Mucosa of gallbladder (tissue), 1 donor: ENCODE data around the gene VCP. TPM values are rescaled to one million over a fixed set of nuclear protein-coding genes. Genes with fewer than 3 reads are reported as not detected.

Experiments
- DNase-seq: peaks from one replicate; pipeline ENCODE4 v3.0.0-alpha.2; 2020; ENCODE audit warnings: low spot score
- total RNA-seq: library from RNA; stranded (reverse); gene quantifications from one replicate; pipeline ENCODE4 v1.2.1, GENCODE V29; 2021
- donor health status: DM: no; HTN: no; CAD: no.

VCP gene
- 243 TPM for total RNA-seq

DNA sequence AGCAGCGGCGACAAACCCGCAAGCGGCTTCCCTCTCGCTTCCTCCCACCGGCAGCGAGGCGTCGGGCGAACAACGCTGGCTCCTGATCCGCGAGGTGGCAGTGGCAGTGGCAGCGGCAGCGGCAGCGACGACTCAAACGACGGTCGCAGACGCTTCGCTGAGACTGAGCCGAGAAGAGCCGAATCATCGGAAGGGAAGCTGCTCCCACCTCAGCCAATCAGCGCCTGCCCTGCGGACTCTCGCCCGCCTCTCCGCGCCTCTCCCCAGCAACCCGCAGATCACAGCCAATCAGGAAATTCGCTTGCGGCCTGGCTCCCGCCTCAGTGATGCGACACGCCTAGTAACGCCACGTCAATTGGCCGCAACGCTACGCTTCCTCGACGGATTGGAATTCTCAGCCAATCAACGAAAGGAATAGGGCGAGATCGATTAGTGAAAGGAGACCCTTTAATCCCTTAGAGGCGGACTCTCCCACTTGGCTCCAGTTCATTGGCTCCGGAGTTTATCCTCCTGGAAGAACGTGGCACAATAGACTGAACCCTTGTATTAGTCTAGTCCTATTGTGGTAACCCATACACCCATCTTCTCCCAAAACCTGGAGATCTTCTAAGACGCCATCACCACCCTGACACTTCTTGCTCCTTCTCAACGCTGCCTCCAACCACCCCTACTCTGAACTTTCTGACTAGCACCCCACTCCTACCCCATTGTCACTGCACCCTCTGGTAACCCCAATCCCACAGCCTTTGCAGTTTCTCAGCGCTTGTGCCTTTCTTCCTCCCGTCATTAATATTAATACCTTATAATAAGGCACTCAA, at the start of gene VCP:
Gene VCP, minus strand, starts transcription at position 165 of the 818 bp plus-strand sequence. CDS start 272 bp downstream, outside the sequence.
- peak; percentile 98 for DNase-seq

DNA sequence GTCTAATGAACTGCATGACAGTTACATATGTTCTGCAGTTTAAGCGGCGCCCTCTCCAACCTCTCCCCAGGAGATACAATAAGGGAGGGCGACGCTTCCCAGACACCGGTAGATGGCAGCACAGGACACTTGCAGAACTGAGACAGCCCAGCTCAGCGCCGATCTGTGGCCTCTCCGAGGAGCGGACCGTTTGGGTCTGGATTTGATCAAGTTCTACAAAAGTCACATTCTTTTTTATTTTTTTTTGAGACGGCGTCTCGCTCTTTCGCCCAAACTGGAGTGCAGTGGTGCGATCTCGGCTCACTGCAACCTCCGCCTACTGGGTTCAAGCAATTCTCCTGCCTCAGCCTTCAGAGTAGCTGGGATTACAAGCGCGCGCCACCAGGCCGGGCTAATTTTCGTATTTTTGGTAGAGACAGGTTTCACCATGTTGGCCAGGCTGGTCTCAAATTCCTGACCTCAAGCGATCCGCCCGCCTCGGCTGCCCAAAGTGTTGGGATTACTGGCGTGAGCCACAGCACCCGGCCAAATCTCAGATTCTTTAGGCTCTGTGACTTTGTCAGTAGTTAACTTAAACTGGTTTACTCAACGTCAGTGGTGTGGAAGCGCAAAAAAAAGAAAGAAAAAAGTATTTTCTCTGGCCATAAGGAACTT, 44.6 kb upstream of the VCP start:
- DNase-seq: peak; percentile 94

DNA sequence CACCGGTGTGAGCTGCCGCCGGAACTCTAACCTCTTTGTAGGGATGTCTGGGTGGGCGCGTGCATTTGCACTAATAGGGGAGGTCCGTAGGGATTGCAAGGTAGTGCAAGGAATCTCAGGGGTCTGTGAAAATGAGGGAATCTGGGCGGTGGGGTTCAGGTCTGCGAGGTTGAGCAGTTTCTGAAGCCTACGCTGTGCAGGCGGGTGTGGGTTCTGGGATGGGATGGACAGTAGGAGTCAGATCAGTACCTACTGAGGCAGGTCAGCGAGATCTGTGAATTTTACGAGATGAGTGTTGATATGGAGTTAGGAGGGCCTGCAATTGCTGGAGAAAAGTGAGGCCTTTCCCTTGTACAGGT, 44.1 kb upstream of the VCP start:
- no peak for DNase-seq

DNA sequence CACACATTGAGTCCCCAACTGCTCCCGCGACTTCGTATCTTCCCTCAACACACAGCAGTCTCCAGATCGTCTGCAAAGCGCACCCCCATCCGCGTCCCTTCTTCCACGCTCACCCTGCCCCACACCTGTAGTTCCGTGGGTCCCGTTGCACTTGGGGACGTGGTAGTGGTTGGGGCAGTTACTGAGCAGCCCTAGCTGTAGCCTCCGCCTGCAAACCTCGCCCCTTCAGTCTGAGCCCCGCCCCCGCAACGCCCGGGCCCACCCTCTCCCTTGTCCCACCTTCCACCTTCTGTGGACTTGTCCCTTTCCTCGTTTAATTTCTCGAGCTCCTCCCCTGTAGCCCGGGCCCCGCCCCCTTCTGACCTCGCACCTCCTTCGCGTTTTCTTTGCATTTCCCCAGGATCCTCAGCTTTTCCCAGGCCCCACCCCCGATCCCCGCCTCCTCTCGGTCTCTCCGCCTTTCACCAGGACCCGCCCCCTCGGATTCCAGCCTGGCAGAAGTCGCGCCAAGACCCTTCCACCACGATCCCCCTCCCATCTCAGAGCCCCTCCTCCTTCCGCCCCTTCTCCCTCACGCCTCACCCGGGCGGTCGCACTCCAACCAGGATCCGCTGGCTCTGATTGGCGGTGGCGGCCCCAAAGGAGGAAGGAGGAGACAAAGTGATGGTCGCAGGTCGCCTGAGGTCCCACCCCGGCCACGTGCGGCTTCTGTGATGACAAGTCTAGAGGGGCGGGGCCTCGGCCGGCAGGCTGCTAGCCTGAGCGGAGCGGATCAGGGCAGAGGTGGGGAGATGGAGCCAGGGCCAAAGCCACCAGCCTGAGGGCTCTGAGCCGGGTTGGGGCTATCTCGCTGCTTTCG, 43.5 kb upstream of the VCP start, which contains the start of gene ATOSB:
Gene ATOSB, minus strand, starts transcription at position 183 of the 859 bp plus-strand sequence. CDS start 7,588 bp downstream, outside the sequence.
- peak; percentile 95 for DNase-seq

DNA sequence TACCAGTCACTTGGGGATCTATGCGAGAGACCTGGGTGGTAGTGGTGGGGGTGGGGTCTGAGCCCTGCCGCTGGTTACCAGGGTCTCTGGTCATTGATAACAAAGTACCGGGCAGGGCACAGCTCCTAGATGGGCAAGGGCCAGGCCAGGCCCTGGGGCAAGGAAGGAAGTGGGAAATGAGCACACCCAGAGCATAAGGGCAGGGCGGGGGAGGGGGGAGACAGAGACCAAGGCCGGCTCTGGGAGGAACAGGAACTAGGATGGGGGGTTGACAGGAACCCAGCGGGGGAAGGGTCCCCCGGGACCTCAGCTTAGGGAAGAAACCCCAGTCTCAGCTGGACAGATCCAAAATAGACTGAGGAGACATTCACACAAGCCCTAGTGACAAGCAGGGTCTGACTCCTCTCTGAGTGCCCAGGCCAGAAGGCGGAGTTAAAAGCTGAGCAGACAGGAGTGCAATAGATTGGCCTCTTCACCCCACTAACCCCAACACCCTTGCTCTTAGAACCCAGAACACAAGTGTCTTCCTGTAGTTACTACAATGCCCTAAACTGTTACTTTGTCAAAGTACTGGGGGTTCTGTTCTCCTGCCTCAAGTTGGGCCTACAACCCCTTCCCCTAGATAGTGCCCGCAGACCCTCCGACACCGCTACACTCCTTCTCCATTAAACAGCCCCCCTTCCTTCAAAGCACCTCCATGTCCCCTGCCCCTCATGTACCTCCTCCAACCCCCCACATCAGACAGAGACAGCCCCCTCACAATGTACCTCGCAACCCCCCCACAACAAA, 42.6 kb upstream of the VCP start:
- DNase-seq: peak; percentile 42

DNA sequence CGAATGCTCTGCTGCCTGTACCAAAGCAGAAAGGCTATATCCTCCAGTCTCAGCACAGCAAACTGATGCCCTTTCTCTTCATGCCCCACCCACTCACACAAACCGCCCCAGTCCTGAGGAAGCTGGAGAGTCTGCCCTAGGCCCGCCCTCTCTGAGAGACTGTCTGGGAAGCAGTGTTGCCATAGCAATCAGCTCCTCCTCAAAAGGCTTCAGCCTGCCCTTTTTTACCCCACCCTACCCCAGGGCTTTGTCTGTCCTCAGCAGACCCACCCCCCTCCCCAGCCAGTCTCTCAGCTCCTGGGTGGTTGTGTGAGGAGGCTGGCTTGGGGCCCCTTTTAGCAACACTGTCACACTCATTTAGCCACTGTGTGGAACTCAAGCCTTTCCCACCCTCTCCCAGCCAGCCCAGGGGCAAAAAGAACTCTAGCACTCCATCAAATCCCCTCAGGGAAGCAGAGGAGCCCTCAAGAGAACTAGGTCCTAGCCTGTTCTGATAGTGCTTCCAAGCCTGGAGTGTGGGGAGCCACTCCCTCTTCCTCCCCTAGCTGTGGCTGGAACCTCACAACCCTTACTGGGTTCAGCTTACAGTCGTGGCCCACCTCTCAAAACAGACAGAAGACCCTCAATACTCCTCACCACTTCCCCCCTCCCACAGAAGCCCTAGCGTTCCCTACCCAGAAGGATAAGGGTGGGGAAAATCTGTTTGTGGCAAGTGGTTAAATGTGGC, 41.9 kb upstream of the VCP start:
- DNase-seq: peak; percentile 83

DNA sequence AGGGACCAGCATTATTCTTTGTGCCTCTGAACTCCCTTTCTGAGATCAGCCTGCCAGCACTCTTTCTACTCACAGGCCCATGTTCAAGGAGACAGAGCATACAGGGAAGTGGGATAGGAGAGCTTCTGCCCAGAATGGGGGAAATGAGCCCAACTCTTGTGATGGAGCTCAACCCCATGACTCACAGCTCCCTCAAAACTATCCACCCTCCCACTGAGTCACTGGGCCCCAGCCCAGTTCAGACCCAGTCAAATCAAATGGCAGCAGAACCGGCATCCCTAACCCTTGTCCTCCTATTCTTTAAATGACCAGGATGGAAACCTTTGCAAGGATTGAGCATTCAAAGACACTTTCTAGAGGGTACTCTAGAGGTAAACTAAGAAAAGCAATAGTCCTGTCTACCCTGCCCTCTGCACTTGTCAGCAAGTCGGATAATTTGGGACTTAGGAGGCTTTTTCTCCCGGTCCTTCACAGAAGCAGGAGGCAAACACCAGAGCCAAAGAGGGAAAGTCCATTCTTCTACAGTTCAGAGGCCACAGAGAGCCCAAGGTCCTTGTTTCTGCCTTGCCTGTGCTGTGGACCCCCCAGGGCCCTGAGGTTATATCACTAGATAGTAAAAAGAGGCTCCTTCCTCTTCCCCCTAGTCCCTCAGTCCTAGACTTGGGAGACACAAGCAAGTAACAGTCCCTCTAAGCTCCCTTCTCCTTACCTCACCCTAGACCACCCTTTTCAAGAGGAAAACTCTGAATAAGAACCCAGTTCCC, 40.0 kb upstream of the VCP start:
- no peak for DNase-seq

DNA sequence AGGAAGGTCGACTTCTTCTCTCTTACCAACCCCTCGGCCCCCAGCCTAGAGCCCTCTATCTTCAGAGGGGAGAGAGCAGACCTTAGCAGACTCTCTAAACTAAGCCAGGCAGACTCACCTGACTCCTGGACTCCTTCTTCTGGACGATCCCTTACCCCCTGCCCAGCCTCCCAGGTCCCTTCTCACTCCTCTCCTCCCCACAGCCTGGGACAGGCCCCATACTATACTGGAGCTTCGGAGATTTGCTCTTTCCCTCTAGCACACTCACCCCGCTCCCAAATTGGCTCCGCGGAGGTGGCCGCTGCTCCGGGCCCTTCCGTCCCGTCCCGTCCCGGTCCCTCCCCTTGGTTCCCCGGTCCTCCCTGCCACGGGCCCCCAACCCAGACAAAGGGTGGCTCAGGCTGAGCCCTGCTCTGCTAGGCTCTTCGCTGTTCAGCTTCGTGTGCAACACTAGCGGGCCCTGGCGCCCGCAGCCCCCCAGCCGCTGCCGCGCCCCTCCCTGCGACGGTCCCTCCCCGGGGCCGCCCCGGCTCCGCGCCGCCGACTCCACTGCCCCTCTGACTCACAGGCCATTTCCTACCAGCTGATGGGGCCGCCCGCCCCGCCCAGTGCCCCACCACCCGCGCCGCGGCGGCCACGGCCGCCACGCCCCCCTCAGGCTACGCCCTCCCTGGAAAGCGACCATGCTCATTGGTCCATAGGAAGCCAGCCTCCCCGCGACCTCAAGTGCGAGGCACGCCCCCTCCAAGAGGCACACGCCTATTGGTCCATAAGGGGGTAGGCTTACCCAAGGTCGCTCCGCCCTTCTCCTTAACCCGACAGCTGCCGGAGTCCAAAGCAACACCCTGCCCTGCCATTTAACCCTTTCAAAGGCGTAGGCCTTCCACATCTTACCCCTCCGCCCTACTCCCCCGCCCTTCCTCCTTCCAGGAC, 38.8 kb upstream of the VCP start:
- DNase-seq: peak; percentile 97

DNA sequence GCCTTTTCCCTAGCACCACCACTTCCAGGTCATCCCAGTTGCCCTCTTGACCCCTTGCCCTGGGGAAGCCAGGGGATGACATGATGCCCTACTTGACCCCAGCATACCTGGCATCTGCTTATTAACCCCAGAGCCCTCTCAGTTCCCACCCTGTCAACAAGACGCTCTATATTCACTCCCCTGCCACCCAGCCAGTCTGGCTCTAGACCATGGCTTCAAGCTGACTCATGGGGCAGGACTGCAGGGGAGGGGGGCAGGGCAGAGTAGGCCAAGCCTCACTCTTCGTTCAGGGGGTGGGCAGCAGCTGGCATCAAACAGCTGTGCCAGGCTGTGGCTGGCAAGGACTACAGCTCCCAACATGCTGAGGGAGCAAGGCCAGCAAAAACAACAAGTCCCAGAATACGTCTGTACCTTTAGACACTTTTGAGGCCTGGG, 37.9 kb upstream of the VCP start:
- no peak for DNase-seq

DNA sequence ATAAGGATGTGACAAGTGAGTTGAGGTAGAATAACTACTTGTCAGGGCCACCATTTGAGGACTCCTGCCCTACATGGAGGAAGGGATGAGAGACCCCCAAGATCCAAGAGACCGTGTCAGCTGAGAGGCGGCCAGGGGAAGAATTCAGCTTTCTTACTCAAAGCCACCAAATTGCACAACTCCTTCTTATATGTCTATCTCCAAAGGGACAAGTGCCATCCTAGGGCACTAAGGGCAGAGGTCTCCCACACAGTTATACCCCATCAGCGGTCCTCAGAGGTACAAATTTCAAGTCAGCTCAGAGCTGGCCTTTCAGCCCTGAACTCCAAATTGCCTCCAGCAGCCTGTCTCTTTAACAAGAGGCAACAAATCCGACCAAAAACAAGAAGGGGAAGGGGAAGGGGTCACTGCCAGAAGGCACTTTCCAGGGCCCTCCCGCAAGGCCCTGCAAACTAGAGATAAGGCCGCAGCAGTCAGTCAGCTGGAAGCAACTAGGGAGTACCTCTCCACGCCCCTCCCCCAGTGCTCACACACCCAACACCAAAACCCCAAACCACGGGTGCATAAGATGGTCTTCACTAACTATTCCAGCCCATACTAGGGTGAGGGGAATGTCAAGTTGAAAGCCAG, 36.6 kb upstream of the VCP start:
- DNase-seq: no peak

DNA sequence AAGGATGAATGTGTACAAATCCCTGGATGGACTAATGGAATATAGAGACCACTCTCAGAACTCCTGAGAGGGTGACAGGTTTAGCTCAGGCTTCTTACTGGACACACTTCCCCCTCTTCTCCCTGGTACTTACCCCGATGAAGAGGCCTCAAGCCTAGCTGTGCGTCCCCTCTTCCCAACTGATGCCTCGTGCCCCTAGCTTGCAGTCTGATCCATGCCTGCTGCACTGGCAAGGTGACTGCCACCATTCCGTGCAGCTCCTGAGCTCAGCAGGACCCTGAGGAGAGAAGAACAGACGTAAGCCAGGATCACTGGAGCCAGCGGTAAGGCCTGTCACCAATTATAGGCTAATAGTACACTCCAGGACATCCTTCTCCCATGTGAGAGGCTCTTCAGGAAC, 36.0 kb upstream of the VCP start:
- DNase-seq: no peak

DNA sequence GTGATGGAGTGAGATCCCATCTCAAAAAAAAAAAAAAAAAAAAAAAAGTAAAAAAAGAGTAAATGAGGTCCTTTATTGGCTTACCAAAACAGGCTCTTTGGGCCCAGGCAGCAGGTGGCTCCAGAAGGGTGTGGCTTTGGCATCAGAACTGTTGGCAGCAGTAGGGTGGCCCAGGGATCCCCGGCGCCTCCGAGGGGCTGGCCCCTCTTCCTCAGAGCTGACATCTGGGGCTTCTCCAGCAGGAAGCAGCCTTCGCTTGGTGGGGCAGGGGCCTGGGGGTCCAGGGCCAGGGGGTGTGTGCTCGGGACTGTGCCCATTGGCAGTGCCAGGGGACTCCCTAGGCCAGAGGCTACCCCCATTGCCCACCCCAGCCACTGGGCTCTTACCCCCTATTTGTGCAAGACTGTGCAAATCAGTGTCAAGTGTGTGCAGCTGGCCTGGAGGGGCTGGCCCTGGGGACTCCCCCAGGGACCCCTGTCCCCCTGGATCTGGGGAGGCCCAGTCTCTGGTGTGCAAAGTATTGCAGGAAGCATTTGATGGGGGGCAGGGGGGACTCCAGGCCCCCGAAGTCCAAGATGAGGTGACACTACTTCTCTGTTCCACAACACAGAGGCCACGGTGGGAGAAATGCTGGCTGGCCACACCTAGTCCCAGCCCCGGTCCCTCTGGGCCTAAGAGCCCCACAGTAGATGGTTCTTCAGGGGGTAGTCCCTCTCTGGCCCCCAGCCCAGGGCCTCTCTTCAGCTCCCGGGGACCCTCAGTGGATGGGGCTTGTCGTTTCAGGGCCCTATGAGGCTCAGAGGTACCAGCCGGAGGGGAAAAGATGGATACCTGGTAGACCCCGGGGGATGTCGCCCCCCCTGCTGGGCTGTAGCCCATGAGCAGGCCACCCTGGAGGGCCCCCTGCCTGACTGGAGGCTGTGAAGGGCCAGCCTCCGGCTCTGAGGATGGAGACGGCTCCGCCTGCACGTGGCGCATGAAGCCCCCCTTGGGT, 35.2 kb upstream of the VCP start:
- no peak for DNase-seq

DNA sequence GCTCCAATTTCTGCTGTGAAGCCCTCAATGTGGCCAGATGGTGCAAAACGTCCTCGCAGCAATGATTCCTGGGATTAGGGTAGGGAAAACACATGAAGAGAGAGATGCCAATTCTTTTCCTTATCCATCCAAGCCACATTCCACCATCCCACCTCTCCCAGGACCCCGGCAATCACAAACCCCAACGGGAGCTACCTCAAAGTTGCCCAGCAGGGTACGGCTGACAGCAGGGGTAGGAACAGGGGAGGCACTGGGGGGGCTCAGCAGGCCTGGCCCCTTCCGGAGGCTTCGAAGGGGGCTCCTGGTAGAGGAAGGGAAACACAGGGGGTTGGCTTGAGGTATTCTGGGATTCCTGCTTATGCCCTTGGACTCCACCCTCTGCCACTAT, 33.9 kb upstream of the VCP start:
- no peak for DNase-seq

DNA sequence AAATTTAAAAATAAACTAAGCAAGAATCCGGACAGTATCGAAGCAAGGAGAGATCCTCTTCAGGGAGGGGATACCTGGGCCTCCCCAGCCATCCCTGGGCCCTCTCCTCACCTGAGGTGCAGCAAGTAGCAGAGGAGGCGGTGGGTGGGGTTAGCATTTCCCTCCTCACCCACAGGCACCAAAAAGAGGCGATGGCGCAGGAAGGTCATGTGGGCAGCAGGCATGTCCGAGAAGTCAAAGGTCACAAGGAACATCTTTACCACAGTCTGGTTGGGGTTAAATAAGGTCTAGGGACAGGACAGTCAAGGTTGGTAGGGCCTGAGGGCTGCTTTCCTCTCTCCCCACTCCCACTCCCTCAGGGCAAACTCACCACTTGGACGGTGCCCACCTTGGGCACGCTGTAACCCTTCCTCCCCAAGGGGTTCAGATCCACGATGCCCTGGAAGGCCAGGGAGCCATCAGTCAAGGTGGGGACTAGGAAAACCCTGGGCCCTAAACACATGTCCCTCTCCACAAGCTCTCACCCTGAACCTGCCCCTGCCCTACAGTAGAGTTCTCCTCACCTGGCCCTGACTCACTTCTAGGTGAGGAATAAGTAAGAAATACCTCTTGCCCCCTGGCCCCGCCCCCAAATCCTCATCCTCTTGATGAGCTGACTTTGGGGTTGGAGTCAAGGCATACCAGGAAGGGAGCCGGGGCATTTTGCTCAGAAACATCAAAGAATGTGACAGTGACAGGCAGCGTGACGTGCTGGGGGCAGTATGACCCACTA, 33.3 kb upstream of the VCP start:
- DNase-seq: no peak

DNA sequence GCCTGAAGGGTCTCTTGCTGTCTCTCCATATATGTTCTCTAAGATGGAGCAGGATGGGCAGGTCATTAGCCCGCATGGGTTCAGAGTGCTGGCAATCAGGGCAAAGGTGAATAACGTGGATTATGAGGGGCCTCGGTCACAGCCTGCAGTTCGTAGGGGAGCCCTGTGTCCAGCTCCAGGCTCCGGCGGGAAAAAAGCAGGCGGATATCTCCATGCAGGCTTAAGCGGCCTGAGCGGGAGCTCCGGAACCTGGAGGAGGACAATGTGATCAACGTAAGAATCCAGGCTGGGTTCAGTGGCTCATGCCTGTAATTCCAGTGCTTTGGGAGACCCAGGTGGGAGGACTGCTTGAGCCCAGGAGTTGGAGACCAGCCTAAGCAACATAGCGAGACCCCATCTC, 32.7 kb upstream of the VCP start:
- DNase-seq: no peak

DNA sequence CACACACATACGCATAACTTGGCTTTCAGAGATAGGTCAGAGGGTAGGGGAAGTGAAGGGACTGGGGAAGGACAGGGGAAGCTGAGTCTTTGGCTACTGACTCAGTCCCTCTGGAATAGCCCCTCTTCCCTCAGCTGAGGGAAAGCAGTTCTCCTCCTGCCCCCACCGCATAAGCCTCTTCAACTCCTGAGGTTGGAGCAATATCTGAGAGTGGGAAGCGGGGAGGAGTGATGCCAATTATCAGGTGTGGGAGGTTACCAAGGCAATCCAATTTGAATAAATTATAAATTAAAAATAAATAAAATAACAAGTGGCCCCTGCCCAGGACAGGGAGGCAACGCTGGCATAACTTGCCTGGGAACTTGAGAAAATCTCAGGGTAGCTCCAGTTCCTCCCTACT, 32.2 kb upstream of the VCP start:
- no peak for DNase-seq
